Neural cell (in vitro differentiated cells): ENCODE measurements around the gene CCSER2. TPM values are rescaled to one million over a fixed set of nuclear protein-coding genes. Genes with fewer than 3 reads are reported as not detected.

Source experiments
- H2AFZ ChIP-seq: fragments of 200-600, 300-800 bp; sonication (generic), shearing (Covaris generic); 2 replicates; pipeline ENCODE4 v1.6.0; 2014; ENCODE audit warnings: low read depth, mild to moderate bottlenecking, antibody characterized with exemption, low read length, moderate library complexity
- H3F3A ChIP-seq: fragments of 200-600 bp; shearing (Covaris generic); 2 replicates; pipeline ENCODE4 v1.6.1; 2016; ENCODE audit warnings: mild to moderate bottlenecking, moderate library complexity, mixed read lengths, antibody characterized with exemption, low read length; ENCODE audit not compliant: insufficient read depth, poor library complexity, severe bottlenecking
- H3K27ac ChIP-seq: fragments of 200-600, 300-800 bp; sonication (generic), shearing (Covaris generic); 2 replicates; pipeline ENCODE4 v1.5.1; 2014; ENCODE audit warnings: mild to moderate bottlenecking, low read length, moderate library complexity
- H3K27me3 ChIP-seq: fragments of 300-800, 200-600 bp; sonication (generic), shearing (Covaris generic); 2 replicates; pipeline ENCODE4 v1.6.0; 2014; ENCODE audit warnings: mild to moderate bottlenecking, low read depth, low read length, moderate library complexity; ENCODE audit not compliant: insufficient read depth
- H3K36me3 ChIP-seq: fragments of 300-800, 200-600 bp; sonication (generic), shearing (Covaris generic); 2 replicates; pipeline ENCODE4 v1.5.1; 2014; ENCODE audit warnings: mild to moderate bottlenecking, antibody characterized with exemption, low read length, moderate library complexity; ENCODE audit not compliant: insufficient read depth
- H3K4me2 ChIP-seq: fragments of 300-800, 200-600 bp; sonication (generic), shearing (Covaris generic); 2 replicates; pipeline ENCODE4 v1.6.0; 2014; ENCODE audit warnings: mild to moderate bottlenecking, low read length
- H3K4me3 ChIP-seq: fragments of 300-800, 200-600 bp; sonication (generic), shearing (Covaris generic); 2 replicates; pipeline ENCODE4 v1.5.1; 2014; ENCODE audit warnings: mild to moderate bottlenecking, low read length, moderate library complexity
- H3K79me2 ChIP-seq: fragments of 200-600 bp; shearing (Covaris generic); replicated peaks from 2 replicates; pipeline ENCODE4 v1.6.0; 2014; ENCODE audit warnings: mild to moderate bottlenecking, low read length, moderate library complexity; ENCODE audit not compliant: insufficient read depth
- H3K9ac ChIP-seq: fragments of 300-800, 200-600 bp; sonication (generic), shearing (Covaris generic); 2 replicates; pipeline ENCODE4 v1.6.1; 2016; ENCODE audit warnings: mild to moderate bottlenecking, low read length, mixed read lengths
- H3K9me2 ChIP-seq: fragments of 200-600 bp; shearing (Covaris generic); 2 replicates; pipeline ENCODE4 v1.6.1; 2016; ENCODE audit warnings: mild to moderate bottlenecking, low read length, mixed read lengths; ENCODE audit not compliant: insufficient read depth
- H3K9me3 ChIP-seq: fragments of 200-600, 300-800 bp; sonication (generic), shearing (Covaris generic); 2 replicates; pipeline ENCODE4 v1.6.1; 2016; ENCODE audit warnings: mild to moderate bottlenecking, mixed run types, low read length, moderate library complexity, mixed read lengths
- H4K20me1 ChIP-seq: fragments of 200-600 bp; shearing (Covaris generic); 2 replicates; pipeline ENCODE4 v1.6.1; 2016; ENCODE audit warnings: mild to moderate bottlenecking, mixed run types; ENCODE audit not compliant: insufficient read depth
- EP300 ChIP-seq: fragments of 450-650 bp; conservative IDR thresholded peaks from 2 replicates; pipeline ENCODE4 v1.6.1; 2014; ENCODE audit warnings: antibody characterized with exemption, mild to moderate bottlenecking, moderate library complexity; ENCODE audit not compliant: poor library complexity, severe bottlenecking
- EZH2 ChIP-seq: fragments of 200-600, 300-800 bp; shearing (Covaris generic), sonication (generic); IDR thresholded peaks from 2 replicates; pipeline ENCODE4 v1.6.1; 2014; ENCODE audit warnings: antibody characterized with exemption, low read length, borderline replicate concordance, mild to moderate bottlenecking; ENCODE audit not compliant: insufficient read depth, poor library complexity, severe bottlenecking
- MXI1 ChIP-seq: fragments of 450-650 bp; conservative IDR thresholded peaks from 2 replicates; pipeline ENCODE4 v1.6.1; 2014; ENCODE audit warnings: antibody characterized with exemption, mild to moderate bottlenecking; ENCODE audit not compliant: poor library complexity, severe bottlenecking
- POLR2AphosphoS5 ChIP-seq: IDR thresholded peaks from 2 replicates; pipeline ENCODE4 v1.6.1; 2012
- RAD21 ChIP-seq: fragments of 450-650 bp; conservative IDR thresholded peaks from 2 replicates; pipeline ENCODE4 v1.6.1; 2014; ENCODE audit warnings: antibody characterized with exemption, mild to moderate bottlenecking, moderate library complexity
- SMC3 ChIP-seq: fragments of 450-650 bp; conservative IDR thresholded peaks from 2 replicates; pipeline ENCODE4 v1.6.1; 2014; ENCODE audit warnings: antibody characterized with exemption, mild to moderate bottlenecking, moderate library complexity; ENCODE audit not compliant: poor library complexity
- TAF1 ChIP-seq: IDR thresholded peaks from 2 replicates; pipeline ENCODE4 v1.6.1; 2012; ENCODE audit warnings: low read depth
- polyA plus RNA-seq: library from polyadenylated mRNA; depleted of rRNA; stranded (reverse); fragments of >200 nt; gene quantifications from 2 replicates; pipeline ENCODE4 v1.2.3, GENCODE V29; 2014
- TF ChIP-seq, protein P1 (sequence below): IDR thresholded peaks from 2 replicates; pipeline ENCODE4 v1.6.1; 2012; ENCODE audit warnings: borderline replicate concordance
- TF ChIP-seq, protein P2 (sequence below): fragments of 450-650 bp; IDR thresholded peaks from 2 replicates; pipeline ENCODE4 v1.5.1; 2014; ENCODE audit warnings: antibody characterized with exemption, mild to moderate bottlenecking, moderate library complexity; ENCODE audit not compliant: poor library complexity, severe bottlenecking

Gene CCSER2
- polyA plus RNA-seq, 1 donor from 2014 or later: 38.3 TPM

DNA sequence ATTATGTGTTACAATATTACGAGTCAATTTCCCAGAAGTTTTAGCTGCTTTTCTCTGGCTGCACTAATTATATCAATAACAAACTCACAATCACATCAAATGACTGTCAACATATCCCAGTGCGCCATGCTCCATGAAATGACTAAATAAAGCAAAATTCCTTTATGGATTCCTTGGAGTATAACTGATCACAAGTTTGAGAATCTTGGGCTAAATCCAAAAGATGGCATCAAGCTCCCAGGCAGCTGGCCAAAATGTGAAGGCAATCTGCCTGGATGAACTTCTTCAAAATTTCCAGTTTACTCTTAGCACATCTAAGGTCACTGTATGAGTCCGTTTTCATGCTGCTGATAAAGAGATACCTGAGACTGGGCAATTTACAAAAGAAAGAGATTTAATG, 210.8 kb downstream of the CCSER2 start:
- TF ChIP-seq, protein P1, sequence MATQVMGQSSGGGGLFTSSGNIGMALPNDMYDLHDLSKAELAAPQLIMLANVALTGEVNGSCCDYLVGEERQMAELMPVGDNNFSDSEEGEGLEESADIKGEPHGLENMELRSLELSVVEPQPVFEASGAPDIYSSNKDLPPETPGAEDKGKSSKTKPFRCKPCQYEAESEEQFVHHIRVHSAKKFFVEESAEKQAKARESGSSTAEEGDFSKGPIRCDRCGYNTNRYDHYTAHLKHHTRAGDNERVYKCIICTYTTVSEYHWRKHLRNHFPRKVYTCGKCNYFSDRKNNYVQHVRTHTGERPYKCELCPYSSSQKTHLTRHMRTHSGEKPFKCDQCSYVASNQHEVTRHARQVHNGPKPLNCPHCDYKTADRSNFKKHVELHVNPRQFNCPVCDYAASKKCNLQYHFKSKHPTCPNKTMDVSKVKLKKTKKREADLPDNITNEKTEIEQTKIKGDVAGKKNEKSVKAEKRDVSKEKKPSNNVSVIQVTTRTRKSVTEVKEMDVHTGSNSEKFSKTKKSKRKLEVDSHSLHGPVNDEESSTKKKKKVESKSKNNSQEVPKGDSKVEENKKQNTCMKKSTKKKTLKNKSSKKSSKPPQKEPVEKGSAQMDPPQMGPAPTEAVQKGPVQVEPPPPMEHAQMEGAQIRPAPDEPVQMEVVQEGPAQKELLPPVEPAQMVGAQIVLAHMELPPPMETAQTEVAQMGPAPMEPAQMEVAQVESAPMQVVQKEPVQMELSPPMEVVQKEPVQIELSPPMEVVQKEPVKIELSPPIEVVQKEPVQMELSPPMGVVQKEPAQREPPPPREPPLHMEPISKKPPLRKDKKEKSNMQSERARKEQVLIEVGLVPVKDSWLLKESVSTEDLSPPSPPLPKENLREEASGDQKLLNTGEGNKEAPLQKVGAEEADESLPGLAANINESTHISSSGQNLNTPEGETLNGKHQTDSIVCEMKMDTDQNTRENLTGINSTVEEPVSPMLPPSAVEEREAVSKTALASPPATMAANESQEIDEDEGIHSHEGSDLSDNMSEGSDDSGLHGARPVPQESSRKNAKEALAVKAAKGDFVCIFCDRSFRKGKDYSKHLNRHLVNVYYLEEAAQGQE: no peak
- Histone ChIP-seq H3K4me2 (no peak overlapping the region), H3K9me2 (no peaks in the 10 kb centered on the region), H3K79me2 (no peaks in the 10 kb centered on the region), H3K4me3 (no peak overlapping the region), H3K27ac (no peak overlapping the region), H3K36me3 (no peaks in the 10 kb centered on the region), H3K27me3 (peaks cover 6% of the 10 kb centered on the region), H3F3A (no peaks in the 10 kb centered on the region), H3K9me3 (no peaks in the 10 kb centered on the region), H3K9ac (no peak overlapping the region), H4K20me1 (no peaks in the 10 kb centered on the region), H2AFZ (no peak overlapping the region)

DNA sequence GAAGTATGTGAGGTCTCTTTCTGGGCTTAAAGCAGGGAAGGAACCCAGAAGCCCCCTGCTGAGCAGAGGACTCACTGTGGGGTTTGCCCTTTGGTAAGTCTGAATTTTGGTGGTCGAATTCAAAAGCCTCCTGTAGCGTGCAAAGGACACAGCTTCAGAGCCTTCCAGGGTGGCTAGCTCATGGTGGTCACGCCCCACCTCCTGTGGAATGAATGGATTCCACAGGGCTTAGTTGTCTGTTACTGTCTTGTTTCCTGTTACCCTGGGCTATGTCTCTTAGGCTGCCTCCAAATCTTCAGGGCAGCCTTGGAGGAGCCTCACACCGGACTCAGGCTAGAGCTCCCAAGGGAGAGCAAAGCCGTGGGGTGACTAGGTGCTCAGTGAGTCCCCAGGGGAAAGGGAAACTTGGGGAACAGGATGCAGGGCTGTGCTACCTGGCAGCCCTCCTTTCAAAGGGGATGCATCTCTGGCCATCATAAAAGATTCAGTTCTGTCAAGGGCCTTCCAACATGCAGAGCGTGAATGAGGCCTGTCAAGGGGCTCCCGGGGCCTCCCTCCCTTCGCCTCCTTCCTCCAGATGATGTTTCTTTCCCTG, 211.7 kb downstream of the CCSER2 start:
- Histone ChIP-seq H3F3A (no peaks in the 10 kb centered on the region), H3K9me3 (no peaks in the 10 kb centered on the region), H3K4me2 (no peak overlapping the region), H3K27ac (no peak overlapping the region), H3K36me3 (no peaks in the 10 kb centered on the region), H3K27me3 (peaks cover 6% of the 10 kb centered on the region), H3K9ac (no peak overlapping the region), H4K20me1 (no peaks in the 10 kb centered on the region), H3K79me2 (no peaks in the 10 kb centered on the region), H3K4me3 (no peak overlapping the region), H3K9me2 (no peaks in the 10 kb centered on the region), H2AFZ (no peak overlapping the region)
- TF ChIP-seq TAF1: no peak
- no peak for TF ChIP-seq EP300
- TF ChIP-seq, protein P2, sequence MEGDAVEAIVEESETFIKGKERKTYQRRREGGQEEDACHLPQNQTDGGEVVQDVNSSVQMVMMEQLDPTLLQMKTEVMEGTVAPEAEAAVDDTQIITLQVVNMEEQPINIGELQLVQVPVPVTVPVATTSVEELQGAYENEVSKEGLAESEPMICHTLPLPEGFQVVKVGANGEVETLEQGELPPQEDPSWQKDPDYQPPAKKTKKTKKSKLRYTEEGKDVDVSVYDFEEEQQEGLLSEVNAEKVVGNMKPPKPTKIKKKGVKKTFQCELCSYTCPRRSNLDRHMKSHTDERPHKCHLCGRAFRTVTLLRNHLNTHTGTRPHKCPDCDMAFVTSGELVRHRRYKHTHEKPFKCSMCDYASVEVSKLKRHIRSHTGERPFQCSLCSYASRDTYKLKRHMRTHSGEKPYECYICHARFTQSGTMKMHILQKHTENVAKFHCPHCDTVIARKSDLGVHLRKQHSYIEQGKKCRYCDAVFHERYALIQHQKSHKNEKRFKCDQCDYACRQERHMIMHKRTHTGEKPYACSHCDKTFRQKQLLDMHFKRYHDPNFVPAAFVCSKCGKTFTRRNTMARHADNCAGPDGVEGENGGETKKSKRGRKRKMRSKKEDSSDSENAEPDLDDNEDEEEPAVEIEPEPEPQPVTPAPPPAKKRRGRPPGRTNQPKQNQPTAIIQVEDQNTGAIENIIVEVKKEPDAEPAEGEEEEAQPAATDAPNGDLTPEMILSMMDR: no peak
- no peak for TF ChIP-seq EZH2
- TF ChIP-seq MXI1: no peak
- no peak for TF ChIP-seq POLR2AphosphoS5
- no peak for TF ChIP-seq RAD21
- no peak for TF ChIP-seq SMC3
- TF ChIP-seq, protein P1: no peak
